Skeletal muscle tissue (tissue), 4 donors: Measurements from ENCODE around the gene IREB2. TPM values are rescaled to one million over a fixed set of nuclear protein-coding genes. Genes with fewer than 3 reads are reported as not detected.

Experiments
- H3K27ac ChIP-seq: one replicate; pipeline ENCODE4 v1.7.0; 2013; ENCODE audit warnings: mild to moderate bottlenecking, low read depth, low read length, inconsistent platforms
- H3K27me3 ChIP-seq, 3 donors: one replicate each; pipeline ENCODE4 v1.7.0; 2013; ENCODE audit warnings: low read length in 3 of 3; ENCODE audit not compliant: control insufficient read depth in 3 of 3, insufficient read depth in 3 of 3
- H3K36me3 ChIP-seq, 3 donors: one replicate each; pipeline ENCODE4 v1.7.0; 2013; ENCODE audit warnings: low read length in 3 of 3; ENCODE audit not compliant: control insufficient read depth in 3 of 3, insufficient read depth in 3 of 3
- H3K4me1 ChIP-seq, 3 donors: one replicate each; pipeline ENCODE4 v1.7.0; 2013; ENCODE audit warnings: low read length in 3 of 3, mild to moderate bottlenecking in 3 of 3; ENCODE audit not compliant: control insufficient read depth in 3 of 3, insufficient read depth in 3 of 3
- H3K4me3 ChIP-seq, 3 donors: one replicate each; pipeline ENCODE4 v1.7.0; 2013; ENCODE audit warnings: low read length in 3 of 3
- H3K9ac ChIP-seq, 3 donors: one replicate each; pipeline ENCODE4 v1.7.0; 2013; ENCODE audit warnings: low read length in 3 of 3, mild to moderate bottlenecking in 3 of 3, moderate library complexity in 2 of 3, low read depth in 1 of 3
- H3K9me3 ChIP-seq, 3 donors: one replicate each; pipeline ENCODE4 v1.7.0; 2013; ENCODE audit warnings: low read length in 3 of 3; ENCODE audit not compliant: control insufficient read depth in 3 of 3
- total RNA-seq: library from RNA; depleted of rRNA; stranded (reverse); fragments of >200 nt; gene quantifications from one replicate; pipeline ENCODE4 v1.2.3, GENCODE V29; 2014
- donor health status: Osteomylitis.

The IREB2 gene
- total RNA-seq, 1 donor from 2014 or later: 35.0 TPM

DNA sequence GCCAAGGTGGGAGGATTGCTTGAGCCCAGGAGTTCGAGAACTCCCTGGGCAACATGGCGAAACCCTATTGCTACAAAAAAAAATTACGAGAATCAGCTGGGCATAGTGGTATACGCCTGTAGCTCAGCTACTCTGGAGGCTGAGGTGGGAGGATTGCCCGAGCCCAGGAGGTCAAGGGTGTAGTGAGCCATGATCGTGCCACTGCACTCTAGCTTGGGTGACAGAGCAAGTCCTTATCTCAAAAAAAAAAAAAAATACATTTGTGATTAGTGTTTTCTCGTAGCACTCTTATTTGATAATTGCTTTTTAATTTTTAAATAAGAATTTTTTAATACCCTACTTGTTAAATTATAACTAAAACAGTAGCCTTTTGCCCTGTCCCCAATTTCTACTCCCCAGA is 18.4 kb downstream of the IREB2 start:
- H3K4me3 ChIP-seq: peak overlapping the region in 1 of 3 donors; percentile 6
- no peaks in the 10 kb centered on the region for H3K27me3 ChIP-seq
- H3K9ac ChIP-seq: peak overlapping the region; percentile 35 to 66 (median 57)
- no peaks in the 10 kb centered on the region for H3K36me3 ChIP-seq
- H3K9me3 ChIP-seq: no peaks in the 10 kb centered on the region
- peaks cover 26 to 48% (median 47%) of the 10 kb centered on the region in 3 donors for H3K4me1 ChIP-seq
- H3K27ac ChIP-seq: peak overlapping the region; percentile 76

DNA sequence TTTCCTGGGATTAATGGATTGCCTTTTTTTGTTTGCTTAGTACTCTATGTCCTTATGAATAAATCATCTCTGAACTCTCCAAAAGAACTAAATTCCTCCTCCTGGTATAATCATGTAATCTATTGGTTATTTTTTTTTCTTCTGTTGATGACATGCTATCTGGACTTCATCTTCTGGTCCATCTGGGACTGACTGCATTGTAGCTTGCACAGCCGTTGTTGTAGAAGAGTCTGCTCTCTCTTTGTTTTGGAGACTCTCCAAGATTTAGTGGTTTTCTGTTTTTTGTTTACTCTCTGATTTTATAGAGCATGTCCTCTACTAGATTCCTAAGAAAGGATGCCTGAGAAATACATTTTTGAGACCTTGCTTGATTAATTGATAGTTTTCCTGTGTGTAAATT is 19.1 kb downstream of the IREB2 start:
- Histone ChIP-seq H3K9me3 (no peaks in the 10 kb centered on the region), H3K9ac (no peak overlapping the region), H3K4me1 (peaks cover 26 to 48% (median 47%) of the 10 kb centered on the region in 3 donors), H3K4me3 (no peak overlapping the region), H3K27me3 (no peaks in the 10 kb centered on the region), H3K36me3 (no peaks in the 10 kb centered on the region), H3K27ac (peak overlapping the region; percentile 36)

DNA sequence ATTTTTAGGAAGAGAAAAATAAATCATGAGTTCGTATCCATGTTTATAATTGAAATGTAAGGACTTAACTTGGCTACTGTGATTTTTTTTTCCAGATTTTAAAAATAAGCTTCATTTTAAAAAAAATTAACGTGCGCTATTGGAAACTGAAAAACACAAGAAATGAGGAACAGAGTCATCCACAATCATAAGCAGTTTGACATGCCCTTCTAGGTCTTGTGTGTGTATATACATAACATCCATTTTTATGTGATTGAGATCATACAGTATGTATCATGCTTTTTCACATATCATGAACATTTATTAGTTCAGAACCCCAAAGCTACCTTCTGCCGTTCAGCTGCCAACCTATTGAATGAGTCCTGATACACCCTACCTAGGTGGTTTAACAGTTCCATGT is 22.7 kb downstream of the IREB2 start:
- Histone ChIP-seq H3K9me3 (no peaks in the 10 kb centered on the region), H3K36me3 (peaks cover 3 to 20% (median 19%) of the 10 kb centered on the region in 3 donors), H3K27ac (no peak overlapping the region), H3K4me3 (no peak overlapping the region), H3K9ac (no peak overlapping the region), H3K27me3 (no peaks in the 10 kb centered on the region), H3K4me1 (peaks cover 11 to 28% (median 20%) of the 10 kb centered on the region in 3 donors)

DNA sequence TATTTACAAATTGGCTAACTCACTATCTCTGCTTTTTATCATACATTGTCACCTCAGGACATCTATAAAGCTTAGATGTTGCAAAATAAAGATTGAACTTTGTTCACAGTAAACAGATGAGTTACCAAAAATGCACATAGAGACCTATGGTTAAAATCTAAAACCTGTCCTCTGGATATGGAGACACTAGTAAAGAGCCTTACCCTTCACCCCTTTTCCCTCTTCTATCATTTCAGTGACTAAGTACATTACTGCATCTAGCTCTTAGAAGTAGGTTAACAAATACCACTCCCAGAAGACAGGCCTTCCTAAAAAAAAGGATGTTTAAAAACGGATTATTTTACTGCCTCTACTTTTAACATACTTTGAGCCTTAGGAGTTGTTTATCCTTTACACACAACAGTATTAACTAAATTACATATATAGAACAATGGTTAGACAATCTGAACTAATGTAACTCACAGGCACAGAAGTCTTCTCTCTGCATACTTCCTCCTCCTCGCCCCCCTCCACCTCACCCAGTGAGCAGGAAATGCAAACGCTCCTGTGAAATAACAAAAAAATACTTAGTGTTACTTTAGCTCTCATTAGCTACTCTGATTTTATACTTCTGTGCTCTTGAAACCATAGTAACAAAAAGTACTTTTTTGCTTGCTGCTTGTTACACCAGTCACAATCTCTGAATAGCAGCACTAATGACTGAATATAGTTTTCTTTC is 23.3 kb downstream of the IREB2 start:
- H3K9me3 ChIP-seq: no peaks in the 10 kb centered on the region
- H3K4me1 ChIP-seq: peaks cover 6 to 23% (median 14%) of the 10 kb centered on the region in 3 donors
- peaks cover 3 to 22% (median 20%) of the 10 kb centered on the region in 3 donors for H3K36me3 ChIP-seq
- H3K9ac ChIP-seq: no peak overlapping the region
- H3K27ac ChIP-seq: no peak overlapping the region
- H3K27me3 ChIP-seq: no peaks in the 10 kb centered on the region
- H3K4me3 ChIP-seq: no peak overlapping the region

DNA sequence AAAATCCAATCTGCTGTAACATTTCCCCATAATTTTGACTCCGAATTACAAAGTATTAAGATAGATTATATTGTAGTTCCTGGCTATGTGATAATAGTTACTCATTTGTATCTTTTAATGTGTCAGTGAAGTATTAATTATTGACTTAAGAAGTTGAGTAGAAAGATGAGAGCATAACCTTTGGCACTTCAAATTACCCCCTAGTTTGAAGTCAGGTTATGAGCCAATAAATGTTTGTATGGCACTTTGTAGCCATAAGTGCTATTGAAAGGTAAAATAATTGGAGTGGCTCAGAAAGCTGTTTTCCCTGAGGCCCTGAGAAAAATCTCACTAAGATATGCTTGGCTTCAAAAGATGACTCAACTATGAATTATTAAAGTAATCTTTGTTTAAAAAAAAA is 31.0 kb downstream of the IREB2 start:
- Histone ChIP-seq H3K36me3 (peaks cover 17 to 56% (median 55%) of the 10 kb centered on the region in 3 donors), H3K4me3 (no peak overlapping the region), H3K27ac (no peak overlapping the region), H3K9ac (no peak overlapping the region), H3K27me3 (no peaks in the 10 kb centered on the region), H3K9me3 (no peaks in the 10 kb centered on the region), H3K4me1 (peaks cover 0 to 5% (median 0%) of the 10 kb centered on the region in 3 donors)

DNA sequence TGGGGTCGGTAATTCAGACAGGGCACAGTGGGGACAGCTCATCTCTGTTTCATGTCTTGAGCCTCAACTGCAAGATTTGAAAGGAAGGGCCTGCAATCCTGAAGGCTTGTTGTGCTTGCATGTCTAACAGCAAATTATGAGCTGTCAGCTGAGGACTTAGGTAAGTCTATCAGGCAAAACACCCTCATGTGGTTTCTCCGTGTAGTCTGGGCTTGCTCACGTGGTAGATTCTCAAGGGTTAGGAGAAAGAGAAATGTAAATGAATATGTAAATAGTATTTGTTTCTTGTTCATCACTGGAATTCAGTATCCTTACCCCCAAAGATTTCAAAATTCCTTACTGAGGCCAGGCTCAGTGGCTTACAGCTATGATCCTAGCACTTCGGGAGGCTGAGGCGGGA is 39.3 kb downstream of the IREB2 start:
- Histone ChIP-seq H3K27me3 (no peaks in the 10 kb centered on the region), H3K9me3 (no peaks in the 10 kb centered on the region), H3K4me3 (no peak overlapping the region), H3K4me1 (no peaks in the 10 kb centered on the region), H3K36me3 (peaks cover 18 to 41% (median 40%) of the 10 kb centered on the region in 3 donors), H3K27ac (no peak overlapping the region), H3K9ac (no peak overlapping the region)

DNA sequence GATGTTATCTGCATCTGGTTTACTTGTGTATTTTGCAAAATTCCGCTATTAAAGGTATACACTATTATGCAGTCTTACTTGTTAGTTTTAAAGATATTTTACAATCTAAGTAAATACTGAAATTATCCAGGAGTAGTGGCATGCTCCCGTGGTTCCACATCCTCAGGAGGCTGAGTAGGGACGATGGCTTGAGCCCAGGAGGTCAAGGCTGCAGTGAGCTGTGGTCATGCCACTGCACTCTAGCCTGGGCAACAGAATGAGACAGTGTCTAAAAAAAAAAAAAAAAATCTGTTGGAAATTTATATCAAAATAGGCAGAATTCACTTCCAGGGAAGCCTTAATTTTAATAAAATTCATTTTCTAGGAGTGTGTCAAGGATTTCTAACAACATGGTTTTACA is 41.6 kb downstream of the IREB2 start:
- no peak overlapping the region for H3K27ac ChIP-seq
- no peaks in the 10 kb centered on the region for H3K4me1 ChIP-seq
- H3K36me3 ChIP-seq: peaks cover 15 to 40% (median 38%) of the 10 kb centered on the region in 3 donors
- no peak overlapping the region for H3K4me3 ChIP-seq
- no peaks in the 10 kb centered on the region for H3K27me3 ChIP-seq
- no peaks in the 10 kb centered on the region for H3K9me3 ChIP-seq
- H3K9ac ChIP-seq: no peak overlapping the region

DNA sequence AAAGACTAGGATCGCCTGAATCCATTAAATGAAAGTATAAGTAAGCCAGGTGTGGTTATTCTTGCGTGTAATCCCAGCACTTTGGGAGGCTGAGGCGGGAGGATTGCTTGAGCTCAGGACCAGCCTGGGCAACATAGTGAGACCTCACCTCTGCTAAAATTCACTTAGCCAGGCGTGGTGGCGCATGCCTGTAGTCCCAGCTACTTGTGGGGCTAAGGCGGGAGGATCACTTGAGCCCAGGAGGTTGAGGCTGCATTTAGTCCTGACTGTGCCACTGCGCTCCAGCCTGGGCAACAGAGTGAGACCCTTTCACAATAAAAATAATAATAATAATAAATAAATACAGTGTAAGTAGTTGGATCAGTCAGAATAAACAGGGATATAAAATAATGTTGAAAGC is 43.9 kb downstream of the IREB2 start:
- H3K27me3 ChIP-seq: no peaks in the 10 kb centered on the region

DNA sequence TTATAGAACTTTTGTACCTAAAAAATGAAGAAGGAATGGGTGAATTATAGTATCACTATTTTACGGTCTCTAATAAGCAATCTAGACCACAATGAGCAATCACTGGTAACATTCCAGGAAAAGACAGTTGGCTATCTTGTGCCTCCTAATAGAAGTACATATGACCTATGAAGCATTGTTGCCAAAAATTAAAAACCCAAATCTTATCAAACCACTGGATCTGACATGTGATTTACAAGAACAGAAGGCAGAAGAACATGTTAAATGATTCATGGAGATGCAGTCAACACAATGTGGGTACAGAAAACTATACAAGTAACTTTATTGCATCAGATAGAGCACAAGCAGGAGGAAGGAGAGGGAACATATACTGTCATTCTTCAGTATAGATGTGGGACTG is 54.9 kb downstream of the IREB2 start:
- no peaks in the 10 kb centered on the region for H3K4me1 ChIP-seq
- H3K27me3 ChIP-seq: no peaks in the 10 kb centered on the region
- no peaks in the 10 kb centered on the region for H3K9me3 ChIP-seq
- no peak overlapping the region for H3K4me3 ChIP-seq
- peaks cover 24 to 63% (median 52%) of the 10 kb centered on the region in 3 donors for H3K36me3 ChIP-seq
- H3K9ac ChIP-seq: no peak overlapping the region
- no peak overlapping the region for H3K27ac ChIP-seq

More for the DNA sequence above, 43.9 kb downstream of the IREB2 start:
- H3K4me3 ChIP-seq: no peak overlapping the region
- H3K4me1 ChIP-seq: no peaks in the 10 kb centered on the region
- no peak overlapping the region for H3K9ac ChIP-seq
- peaks cover 15 to 48% (median 45%) of the 10 kb centered on the region in 3 donors for H3K36me3 ChIP-seq
- no peaks in the 10 kb centered on the region for H3K9me3 ChIP-seq
- no peak overlapping the region for H3K27ac ChIP-seq

DNA sequence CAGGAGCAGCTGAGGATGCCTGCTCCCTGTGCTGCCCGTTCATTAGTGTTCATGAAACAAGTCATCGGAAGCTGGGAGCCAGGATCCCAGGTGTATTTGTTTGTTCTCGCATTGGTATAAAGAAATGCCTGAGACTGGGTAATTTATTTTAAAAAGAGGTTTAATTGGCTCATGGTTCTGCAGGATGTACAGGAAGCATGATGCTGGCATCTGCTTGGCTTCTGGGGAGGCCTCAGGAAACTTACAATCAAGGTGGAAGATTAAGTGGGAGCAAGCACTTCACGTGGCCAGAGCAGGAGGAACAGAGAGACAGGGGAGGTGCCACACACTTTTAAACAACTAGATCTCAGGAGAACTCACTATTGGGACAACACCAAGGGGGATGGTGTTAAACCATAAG is 63.8 kb downstream of the IREB2 start:
- H3K4me3 ChIP-seq: no peak overlapping the region
- H3K4me1 ChIP-seq: peaks cover 0 to 2% (median 1%) of the 10 kb centered on the region in 3 donors
- H3K27me3 ChIP-seq: no peaks in the 10 kb centered on the region
- H3K9ac ChIP-seq: no peak overlapping the region
- H3K9me3 ChIP-seq: no peaks in the 10 kb centered on the region
- peaks cover 4 to 25% (median 8%) of the 10 kb centered on the region in 3 donors for H3K36me3 ChIP-seq
- no peak overlapping the region for H3K27ac ChIP-seq
